Activated CD4-positive, alpha-beta T cell treated with anti-CD3 and anti-CD28 coated beads, Interleukin-2, amount 10 ng/mL, durations not matched to agents 24 days and 14 days (primary cell): ENCODE data around the gene DDX5. TPM values are rescaled to one million over a fixed set of nuclear protein-coding genes. Genes with fewer than 3 reads are reported as not detected.
"Not testable (repeated sequence)": the region's sequence is repeated elsewhere in the genome, so short reads cannot be mapped to it uniquely, and the experiment has no call there.

Experiments used
- DNase-seq: peaks from one replicate; pipeline ENCODE4 v3.0.0; 2022
- H3K27ac Mint-ChIP-seq: one replicate; pipeline ENCODE4 v1.8.0; 2022; ENCODE audit warnings: mild to moderate bottlenecking, mixed read lengths
- H3K27me3 Mint-ChIP-seq: one replicate; pipeline ENCODE4 v1.8.0; 2022; ENCODE audit warnings: mixed read lengths
- H3K36me3 Mint-ChIP-seq: one replicate; pipeline ENCODE4 v1.8.0; 2022; ENCODE audit warnings: low read depth, mild to moderate bottlenecking, mixed read lengths
- H3K4me1 Mint-ChIP-seq: one replicate; pipeline ENCODE4 v1.8.0; 2021; ENCODE audit warnings: mixed read lengths
- H3K4me3 Mint-ChIP-seq: one replicate; pipeline ENCODE4 v1.8.0; 2022; ENCODE audit warnings: mild to moderate bottlenecking, moderate library complexity, mixed read lengths
- H3K9me3 Mint-ChIP-seq: one replicate; pipeline ENCODE4 v1.8.0; 2021; ENCODE audit warnings: mixed read lengths
- intact Hi-C: fragments of 100-400 bp; cut with micrococcal nuclease; formaldehyde crosslinking; loops from one replicate; pipeline ENCODE4 v1.15.1; 2023
- total RNA-seq: library from RNA; stranded (reverse); gene quantifications from 2 replicates; pipeline ENCODE4 v1.2.3, GENCODE V29; 2022

Gene DDX5
- total RNA-seq, 1 donor from 2014 or later = 861 TPM

- no peak for DNase-seq
- Mint-ChIP-seq H3K36me3 (no peaks in the 10 kb centered on the region), H3K4me3 (no peak overlapping the region), H3K27me3 (peaks cover 5% of the 10 kb centered on the region), H3K4me1 (peaks cover 2% of the 10 kb centered on the region), H3K27ac (no peak overlapping the region), H3K9me3 (no peaks in the 10 kb centered on the region)
- intact Hi-C loops = no loop called here
Measured at GRCh38 chr17:64466019-64466735, 39.9 kb downstream of the DDX5 start.

- Mint-ChIP-seq H3K36me3 (no peaks in the 10 kb centered on the region), H3K4me3 (no peak overlapping the region), H3K27ac (no peak overlapping the region), H3K9me3 (no peaks in the 10 kb centered on the region), H3K4me1 (peaks cover 2% of the 10 kb centered on the region), H3K27me3 (peaks cover 5% of the 10 kb centered on the region)
- intact Hi-C loops = no loop called here
- DNase-seq = no peak
Measured at GRCh38 chr17:64461788-64462187, 44.3 kb downstream of the DDX5 start.

GRCh38 chr17:64460955-64461354 lies 45.1 kb downstream of the DDX5 start:
- H3K36me3 Mint-ChIP-seq = no peaks in the 10 kb centered on the region
- H3K27ac Mint-ChIP-seq = no peak overlapping the region
- intact Hi-C loops = no loop called here
- peaks cover 4% of the 10 kb centered on the region for H3K4me1 Mint-ChIP-seq
- no peaks in the 10 kb centered on the region for H3K9me3 Mint-ChIP-seq
- no peak for DNase-seq
- H3K27me3 Mint-ChIP-seq = peaks cover 5% of the 10 kb centered on the region
- H3K4me3 Mint-ChIP-seq = no peak overlapping the region

GRCh38 chr17:64459818-64460217 lies 46.3 kb downstream of the DDX5 start:
- intact Hi-C loops, H3K4me3 Mint-ChIP-seq, H3K36me3 Mint-ChIP-seq, H3K27me3 Mint-ChIP-seq, DNase-seq, H3K9me3 Mint-ChIP-seq, H3K4me1 Mint-ChIP-seq, H3K27ac Mint-ChIP-seq: not testable (repeated sequence)

- no peak overlapping the region for H3K27ac Mint-ChIP-seq
- intact Hi-C loops = no loop called here
- no peak overlapping the region for H3K4me3 Mint-ChIP-seq
- peaks cover 3% of the 10 kb centered on the region for H3K27me3 Mint-ChIP-seq
- no peaks in the 10 kb centered on the region for H3K36me3 Mint-ChIP-seq
- DNase-seq = no peak
- no peaks in the 10 kb centered on the region for H3K9me3 Mint-ChIP-seq
- peaks cover 4% of the 10 kb centered on the region for H3K4me1 Mint-ChIP-seq
Measured at GRCh38 chr17:64459284-64459747, 46.8 kb downstream of the DDX5 start.

- no peaks in the 10 kb centered on the region for H3K9me3 Mint-ChIP-seq
- no peak overlapping the region for H3K27ac Mint-ChIP-seq
- no peak for DNase-seq
- H3K36me3 Mint-ChIP-seq = no peaks in the 10 kb centered on the region
- peaks cover 4% of the 10 kb centered on the region for H3K4me1 Mint-ChIP-seq
- H3K4me3 Mint-ChIP-seq = no peak overlapping the region
- H3K27me3 Mint-ChIP-seq = peaks cover 3% of the 10 kb centered on the region
- intact Hi-C loops = no loop called here
Measured at GRCh38 chr17:64458756-64459155, 47.3 kb downstream of the DDX5 start.

- Mint-ChIP-seq H3K27me3 (no peaks in the 10 kb centered on the region), H3K4me1 (peaks cover 4% of the 10 kb centered on the region), H3K36me3 (no peaks in the 10 kb centered on the region), H3K4me3 (no peak overlapping the region), H3K27ac (no peak overlapping the region), H3K9me3 (no peaks in the 10 kb centered on the region)
- DNase-seq = no peak
- intact Hi-C loops = no loop called here
Measured at GRCh38 chr17:64457156-64457555, 48.9 kb downstream of the DDX5 start.

GRCh38 chr17:64455993-64456885 lies 49.9 kb downstream of the DDX5 start:
- Mint-ChIP-seq H3K27ac (peak overlapping the region; percentile 72), H3K27me3 (no peaks in the 10 kb centered on the region), H3K4me1 (peaks cover 4% of the 10 kb centered on the region), H3K36me3 (no peaks in the 10 kb centered on the region), H3K9me3 (no peaks in the 10 kb centered on the region), H3K4me3 (no peak overlapping the region)
- intact Hi-C loops = no loop called here
- DNase-seq = no peak

GRCh38 chr17:64449545-64449944 lies 56.5 kb downstream of the DDX5 start:
- H3K27ac Mint-ChIP-seq = no peak overlapping the region
- no peaks in the 10 kb centered on the region for H3K36me3 Mint-ChIP-seq
- no peak for DNase-seq
- no peak overlapping the region for H3K4me3 Mint-ChIP-seq
- intact Hi-C loops = no loop called here
- H3K27me3 Mint-ChIP-seq = no peaks in the 10 kb centered on the region
- H3K9me3 Mint-ChIP-seq = no peaks in the 10 kb centered on the region
- peaks cover 16% of the 10 kb centered on the region for H3K4me1 Mint-ChIP-seq

GRCh38 chr17:64448665-64449512 lies 57.2 kb downstream of the DDX5 start, which contains the start of gene MILR1:
MILR1 (plus strand) TSS chr17:64449115; CDS start chr17:64449169, 54 bp downstream.
- intact Hi-C loops = no loop called here
- no peaks in the 10 kb centered on the region for H3K27me3 Mint-ChIP-seq
- H3K4me1 Mint-ChIP-seq = peaks cover 17% of the 10 kb centered on the region
- no peaks in the 10 kb centered on the region for H3K36me3 Mint-ChIP-seq
- no peaks in the 10 kb centered on the region for H3K9me3 Mint-ChIP-seq
- DNase-seq = no peak
- H3K4me3 Mint-ChIP-seq = peak within 1 kb of the TSS; percentile 20
- H3K27ac Mint-ChIP-seq = no peak within 1 kb of the TSS

Other genes with a start within 250 kb of the DDX5 start
- gene TEX2, start 243.0 kb downstream of the DDX5 start, total RNA-seq = 22.2 and 23.9 TPM in 2 replicates
- 4.9 and 6.8 TPM in 2 replicates for gene PECAM1, start 115.4 kb downstream of the DDX5 start, total RNA-seq
- 0.28 TPM in 1 of 2 replicates, not detected in the other for gene MILR1, start 57.2 kb downstream of the DDX5 start, total RNA-seq
- gene POLG2, start 9.2 kb downstream of the DDX5 start, total RNA-seq = 36.3 and 37.1 TPM in 2 replicates
- gene CEP95, start 688 bp upstream of the DDX5 start, total RNA-seq = 42.9 and 48.3 TPM in 2 replicates
- gene SMURF2, start 156.0 kb upstream of the DDX5 start, total RNA-seq = 10.3 and 11.3 TPM in 2 replicates